ENCODE results near the gene ATP5F1B. TPM values are rescaled to one million over a fixed set of nuclear protein-coding genes. Genes with fewer than 3 reads are reported as not detected.

Gene ATP5F1B
- total RNA-seq, 1 donor from 2014 or later, result 569 TPM

DNA sequence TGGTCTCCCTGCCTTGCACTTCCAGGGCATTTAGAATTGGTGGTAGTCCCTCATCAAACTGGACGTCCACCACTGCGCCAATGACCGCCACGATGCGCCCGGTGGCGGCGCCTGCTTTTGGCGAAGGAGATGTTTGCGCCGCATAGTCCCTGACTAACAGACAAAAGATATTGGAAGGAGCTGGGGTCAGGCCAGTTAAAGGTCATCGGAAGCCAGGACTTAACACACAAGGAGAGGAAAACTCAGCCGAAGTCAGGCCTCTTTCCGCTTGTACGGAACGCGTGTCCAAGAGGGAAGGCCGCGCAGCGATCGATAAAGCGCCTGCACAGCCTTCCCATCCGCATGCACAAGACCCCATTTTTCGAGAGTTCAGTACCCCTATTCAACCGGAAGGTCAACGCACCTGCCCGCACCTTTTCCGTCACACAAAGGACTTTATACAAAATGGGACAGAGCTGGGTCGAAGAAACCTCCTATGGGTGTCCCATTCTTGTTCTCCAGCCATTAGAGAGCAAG, 525 bp downstream of the ATP5F1B start:
- no peak for DNase-seq (ENCODE audit: low read depth)
- H3K4me3 ChIP-seq (ENCODE audit: low read depth, low read length), result peak overlapping the region; percentile 86
- TF ChIP-seq, protein P1, sequence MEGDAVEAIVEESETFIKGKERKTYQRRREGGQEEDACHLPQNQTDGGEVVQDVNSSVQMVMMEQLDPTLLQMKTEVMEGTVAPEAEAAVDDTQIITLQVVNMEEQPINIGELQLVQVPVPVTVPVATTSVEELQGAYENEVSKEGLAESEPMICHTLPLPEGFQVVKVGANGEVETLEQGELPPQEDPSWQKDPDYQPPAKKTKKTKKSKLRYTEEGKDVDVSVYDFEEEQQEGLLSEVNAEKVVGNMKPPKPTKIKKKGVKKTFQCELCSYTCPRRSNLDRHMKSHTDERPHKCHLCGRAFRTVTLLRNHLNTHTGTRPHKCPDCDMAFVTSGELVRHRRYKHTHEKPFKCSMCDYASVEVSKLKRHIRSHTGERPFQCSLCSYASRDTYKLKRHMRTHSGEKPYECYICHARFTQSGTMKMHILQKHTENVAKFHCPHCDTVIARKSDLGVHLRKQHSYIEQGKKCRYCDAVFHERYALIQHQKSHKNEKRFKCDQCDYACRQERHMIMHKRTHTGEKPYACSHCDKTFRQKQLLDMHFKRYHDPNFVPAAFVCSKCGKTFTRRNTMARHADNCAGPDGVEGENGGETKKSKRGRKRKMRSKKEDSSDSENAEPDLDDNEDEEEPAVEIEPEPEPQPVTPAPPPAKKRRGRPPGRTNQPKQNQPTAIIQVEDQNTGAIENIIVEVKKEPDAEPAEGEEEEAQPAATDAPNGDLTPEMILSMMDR (conservative IDR thresholded peaks at IDR 0.05; ENCODE audit: low read depth, low read length), result no peak

DNA sequence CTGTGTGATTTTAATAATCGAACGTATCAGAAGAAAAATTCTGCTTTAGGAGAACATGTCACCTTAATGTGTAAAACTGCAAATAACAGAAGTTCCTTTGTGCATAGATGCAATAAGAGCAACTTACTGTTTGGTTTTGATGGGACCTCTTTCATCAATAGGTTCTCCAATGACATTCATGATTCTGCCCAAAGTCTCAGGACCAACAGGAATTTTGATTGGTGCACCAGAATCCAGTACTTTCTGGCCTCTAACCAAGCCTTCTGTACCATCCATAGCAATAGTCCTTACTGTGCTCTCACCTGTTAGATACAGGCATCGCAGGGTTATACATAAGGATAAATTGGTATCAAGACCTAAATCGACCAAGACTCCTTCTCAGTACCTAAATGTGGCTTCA, 1.1 kb downstream of the ATP5F1B start:
- peak overlapping the region; percentile 86 for H3K4me3 ChIP-seq (ENCODE audit: low read depth, low read length)
- TF ChIP-seq, protein P1 (conservative IDR thresholded peaks at IDR 0.05; ENCODE audit: low read depth, low read length), result no peak
- DNase-seq (ENCODE audit: low read depth), result no peak

GRCh38 chr12:56641219-56641618, 4.6 kb downstream of the ATP5F1B start:
- DNase-seq (ENCODE audit: low read depth), result no peak
- H3K4me3 ChIP-seq (ENCODE audit: low read depth, low read length), result no peak overlapping the region
- TF ChIP-seq, protein P1 (conservative IDR thresholded peaks at IDR 0.05; ENCODE audit: low read depth, low read length), result no peak

DNA sequence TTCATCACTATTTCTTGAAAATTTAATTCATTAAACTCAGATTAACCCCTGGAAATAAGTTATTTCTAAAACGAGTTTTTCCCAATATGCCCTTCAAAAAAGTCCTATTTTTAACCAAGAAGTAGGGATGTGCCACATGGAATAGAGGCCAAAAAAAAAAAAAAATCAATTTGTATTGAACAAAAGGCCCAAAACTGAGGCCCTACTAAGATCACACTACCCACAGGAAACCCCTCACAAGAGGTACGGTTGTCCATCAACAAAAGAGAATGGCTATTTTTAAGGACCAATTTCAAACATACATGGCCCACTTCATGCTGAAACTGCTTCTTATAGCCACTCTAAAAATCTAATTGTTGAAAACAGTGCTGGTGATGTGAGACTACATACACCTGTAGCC, 8.2 kb downstream of the ATP5F1B start:
- no peak for DNase-seq (ENCODE audit: low read depth)
- H3K4me3 ChIP-seq (ENCODE audit: low read depth, low read length), result no peak overlapping the region
- TF ChIP-seq, protein P1 (conservative IDR thresholded peaks at IDR 0.05; ENCODE audit: low read depth, low read length), result no peak

- peak overlapping the region; percentile 97 for H3K4me3 ChIP-seq (ENCODE audit: low read depth, low read length)
- TF ChIP-seq, protein P1 (conservative IDR thresholded peaks at IDR 0.05; ENCODE audit: low read depth, low read length), result peak; percentile 70
- DNase-seq (ENCODE audit: low read depth), result peak; percentile 96
Measured at GRCh38 chr12:56636675-56637540, 8.9 kb downstream of the ATP5F1B start.

DNA sequence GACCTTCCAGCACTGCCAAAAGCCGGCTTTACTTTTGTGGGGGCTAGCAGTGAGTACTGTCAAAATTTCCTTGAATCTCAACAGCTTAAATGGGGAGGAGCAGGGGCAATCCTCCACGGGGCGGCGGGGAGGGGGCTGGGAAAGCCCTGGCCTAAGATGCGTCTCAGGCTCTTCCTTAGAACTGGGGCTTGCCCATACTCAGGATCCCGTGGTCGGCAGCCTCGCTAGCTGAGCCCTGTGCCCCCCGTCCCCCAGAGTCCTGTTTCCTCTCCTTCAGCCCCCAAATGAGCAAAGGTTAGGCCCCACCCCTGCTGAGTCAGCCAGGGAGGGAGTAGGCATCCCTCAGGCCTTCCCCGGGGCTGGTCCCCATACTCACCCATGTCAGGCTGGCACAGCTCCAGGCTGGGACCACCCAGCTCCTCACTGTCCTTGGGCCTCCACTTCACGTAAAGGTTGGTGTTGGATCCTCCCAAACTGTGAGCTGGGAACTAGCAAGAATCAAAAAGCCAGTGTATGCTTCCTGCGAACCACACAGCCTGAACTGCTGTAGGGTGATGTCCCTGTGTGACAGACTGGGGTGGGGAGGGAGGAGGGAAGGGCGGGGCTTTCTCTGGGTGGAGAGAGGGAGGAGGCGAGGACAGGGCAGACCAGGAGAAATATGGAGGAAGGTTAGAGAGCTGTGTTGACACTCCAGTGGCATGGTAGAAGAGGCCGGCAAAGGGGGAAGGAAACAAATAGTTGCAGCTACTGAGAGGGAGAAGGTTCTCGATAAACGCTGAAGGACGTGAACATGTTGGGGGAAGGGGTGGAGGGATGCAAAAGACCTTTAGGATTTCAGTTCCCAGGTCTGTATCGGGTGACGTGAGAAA, 9.7 kb downstream of the ATP5F1B start:
- H3K4me3 ChIP-seq (ENCODE audit: low read depth, low read length), result peak overlapping the region; percentile 97
- DNase-seq (ENCODE audit: low read depth), result peak; percentile 51
- TF ChIP-seq, protein P1 (conservative IDR thresholded peaks at IDR 0.05; ENCODE audit: low read depth, low read length), result no peak

All from epithelial cell of proximal tubule (primary cell).